Measurements from ENCODE around the gene ZC3H13.

ZC3H13 gene

DNA sequence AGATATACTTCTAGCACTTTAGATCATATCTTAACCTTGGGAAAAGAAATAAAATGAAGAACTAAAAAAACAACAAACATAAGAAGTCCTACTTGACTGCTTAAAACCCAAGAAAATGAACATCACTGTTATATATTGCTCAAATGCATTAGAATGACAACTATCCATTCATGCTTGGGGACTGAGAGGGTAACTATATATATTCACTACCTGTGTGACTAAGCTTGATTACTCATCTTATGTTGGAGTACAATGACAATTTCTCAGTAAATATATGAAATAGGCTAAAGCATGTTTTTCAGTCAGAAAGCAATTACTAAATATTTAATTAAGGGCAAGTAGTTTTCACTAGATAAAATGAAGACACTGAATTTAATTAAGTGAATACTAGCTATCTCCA lies 40.1 kb downstream of the ZC3H13 start:
- peaks cover 41% of the 10 kb centered on the region for H3K36me3 Mint-ChIP-seq (ENCODE audit: low read depth)
- H3K4me1 Mint-ChIP-seq, result no peaks in the 10 kb centered on the region
- H3K27ac Mint-ChIP-seq, result no peak overlapping the region
- H3K4me3 Mint-ChIP-seq, result no peak overlapping the region
- no peaks in the 10 kb centered on the region for H3K27me3 Mint-ChIP-seq (ENCODE audit: low read depth)
- no peaks in the 10 kb centered on the region for H3K9me3 Mint-ChIP-seq
- TF ChIP-seq, protein P1, sequence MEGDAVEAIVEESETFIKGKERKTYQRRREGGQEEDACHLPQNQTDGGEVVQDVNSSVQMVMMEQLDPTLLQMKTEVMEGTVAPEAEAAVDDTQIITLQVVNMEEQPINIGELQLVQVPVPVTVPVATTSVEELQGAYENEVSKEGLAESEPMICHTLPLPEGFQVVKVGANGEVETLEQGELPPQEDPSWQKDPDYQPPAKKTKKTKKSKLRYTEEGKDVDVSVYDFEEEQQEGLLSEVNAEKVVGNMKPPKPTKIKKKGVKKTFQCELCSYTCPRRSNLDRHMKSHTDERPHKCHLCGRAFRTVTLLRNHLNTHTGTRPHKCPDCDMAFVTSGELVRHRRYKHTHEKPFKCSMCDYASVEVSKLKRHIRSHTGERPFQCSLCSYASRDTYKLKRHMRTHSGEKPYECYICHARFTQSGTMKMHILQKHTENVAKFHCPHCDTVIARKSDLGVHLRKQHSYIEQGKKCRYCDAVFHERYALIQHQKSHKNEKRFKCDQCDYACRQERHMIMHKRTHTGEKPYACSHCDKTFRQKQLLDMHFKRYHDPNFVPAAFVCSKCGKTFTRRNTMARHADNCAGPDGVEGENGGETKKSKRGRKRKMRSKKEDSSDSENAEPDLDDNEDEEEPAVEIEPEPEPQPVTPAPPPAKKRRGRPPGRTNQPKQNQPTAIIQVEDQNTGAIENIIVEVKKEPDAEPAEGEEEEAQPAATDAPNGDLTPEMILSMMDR (IDR thresholded peaks at IDR 0.05; ENCODE audit: unreplicated experiment in 3 of 3), result no peak

DNA sequence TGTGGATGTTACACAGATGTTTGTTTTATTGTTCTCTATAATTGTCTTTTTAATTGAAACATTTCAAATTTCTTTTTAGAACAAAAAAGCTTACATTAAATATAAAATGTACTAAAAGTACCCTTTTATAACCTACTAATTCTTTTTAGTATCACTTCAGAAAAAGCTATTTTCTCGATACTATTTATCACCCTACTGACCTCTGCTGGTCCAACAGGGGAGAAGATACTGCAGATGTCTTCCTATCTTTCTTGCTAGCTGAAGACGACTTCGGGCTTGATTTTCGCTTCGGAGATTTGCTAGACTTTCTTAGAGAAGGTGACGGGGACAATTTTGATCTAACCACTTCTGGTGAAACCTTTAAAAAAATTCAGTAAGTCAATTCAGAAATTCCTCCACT lies 42.4 kb downstream of the ZC3H13 start:
- no peaks in the 10 kb centered on the region for H3K9me3 Mint-ChIP-seq

DNA sequence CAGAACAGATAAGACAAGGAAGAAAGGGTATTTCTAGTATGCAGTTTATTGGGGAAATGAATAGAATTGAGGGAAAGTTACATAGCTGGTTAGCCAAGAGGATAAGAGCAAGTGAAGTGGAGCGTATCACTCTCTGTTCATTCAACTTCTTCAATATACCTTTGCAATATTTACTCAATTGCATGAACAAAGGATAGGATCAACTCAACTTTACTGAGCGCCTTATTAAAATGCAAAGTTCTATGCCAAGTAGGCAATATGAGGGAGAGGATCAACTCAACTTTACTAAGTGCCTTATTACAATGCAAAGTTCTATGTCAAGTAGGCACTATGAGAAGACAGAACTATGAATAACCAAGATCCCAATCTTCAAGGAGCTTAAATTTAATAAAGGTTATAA lies 43.9 kb downstream of the ZC3H13 start:
- H3K4me1 Mint-ChIP-seq, result no peaks in the 10 kb centered on the region
- peaks cover 52% of the 10 kb centered on the region for H3K36me3 Mint-ChIP-seq (ENCODE audit: low read depth)
- H3K9me3 Mint-ChIP-seq, result no peaks in the 10 kb centered on the region
- no peak overlapping the region for H3K4me3 Mint-ChIP-seq
- no peaks in the 10 kb centered on the region for H3K27me3 Mint-ChIP-seq (ENCODE audit: low read depth)
- H3K27ac Mint-ChIP-seq, result no peak overlapping the region
- TF ChIP-seq, protein P1 (IDR thresholded peaks at IDR 0.05; ENCODE audit: unreplicated experiment in 3 of 3), result no peak

More for the DNA sequence above, 42.4 kb downstream of the ZC3H13 start:
- no peak overlapping the region for H3K4me3 Mint-ChIP-seq
- TF ChIP-seq, protein P1 (IDR thresholded peaks at IDR 0.05; ENCODE audit: unreplicated experiment in 3 of 3), result peak; percentile 30 to 45 (median 44)
- H3K27me3 Mint-ChIP-seq (ENCODE audit: low read depth), result no peaks in the 10 kb centered on the region
- H3K4me1 Mint-ChIP-seq, result no peaks in the 10 kb centered on the region
- H3K36me3 Mint-ChIP-seq (ENCODE audit: low read depth), result peaks cover 52% of the 10 kb centered on the region
- H3K27ac Mint-ChIP-seq, result no peak overlapping the region

DNA sequence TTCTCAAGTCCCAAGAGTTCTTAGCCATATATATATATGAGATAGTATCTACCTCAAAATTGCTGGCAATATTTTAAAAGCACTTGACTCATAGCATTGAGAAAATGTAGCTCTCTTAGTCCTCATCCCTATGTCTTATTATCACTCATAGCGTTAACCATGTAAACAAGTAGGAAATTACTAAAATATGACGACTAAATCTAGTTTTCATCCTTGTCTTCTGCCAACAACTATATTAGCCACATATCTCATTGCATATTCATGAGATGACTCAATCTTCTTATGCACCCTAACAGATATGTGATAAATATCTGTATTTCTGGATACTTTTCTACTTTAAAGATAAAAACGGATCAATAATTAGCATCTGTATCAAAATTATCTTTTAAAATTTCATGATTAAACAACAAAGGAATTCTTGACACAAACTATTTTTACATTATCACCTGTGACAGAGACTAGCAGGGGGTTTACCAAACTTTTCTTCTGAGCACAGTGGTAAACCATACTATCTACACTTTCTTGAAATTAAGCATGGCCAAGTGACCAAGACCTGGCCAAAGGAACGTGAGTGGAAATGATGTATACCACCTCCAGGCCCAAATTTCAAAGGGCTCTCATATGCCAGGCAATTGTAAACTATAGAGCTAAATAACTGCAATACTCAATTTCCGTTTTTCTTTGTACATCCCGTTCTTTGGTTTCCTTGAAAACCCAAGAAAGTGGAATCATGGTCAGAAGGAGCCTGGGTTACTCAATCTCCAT lies 45.7 kb downstream of the ZC3H13 start:
- TF ChIP-seq, protein P1 (IDR thresholded peaks at IDR 0.05; ENCODE audit: unreplicated experiment in 3 of 3), result no peak
- Mint-ChIP-seq H3K9me3 (no peaks in the 10 kb centered on the region), H3K4me1 (no peaks in the 10 kb centered on the region), H3K27ac (no peak overlapping the region), H3K4me3 (no peak overlapping the region), H3K27me3 (ENCODE audit: low read depth) (no peaks in the 10 kb centered on the region), H3K36me3 (ENCODE audit: low read depth) (peaks cover 66% of the 10 kb centered on the region)

DNA sequence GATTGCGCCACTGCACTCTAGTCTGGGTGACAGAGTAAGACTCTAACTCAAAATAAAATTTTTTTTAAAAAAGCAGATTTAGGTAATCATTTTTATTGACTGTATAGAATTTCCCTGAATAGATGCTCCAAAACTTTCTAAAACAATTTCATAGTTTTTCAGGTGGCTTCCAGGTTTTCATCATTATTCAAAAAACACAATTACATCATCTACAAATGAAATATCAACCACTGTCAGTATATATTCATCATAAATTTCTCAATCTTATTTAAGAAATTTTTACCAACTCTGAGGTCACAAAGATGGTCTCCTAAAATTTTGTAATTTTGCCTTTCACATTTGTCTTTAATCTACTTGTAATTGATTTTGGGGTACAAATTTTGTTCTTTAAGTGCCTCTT lies 48.1 kb downstream of the ZC3H13 start:
- Mint-ChIP-seq H3K27ac (no peak overlapping the region), H3K4me3 (no peak overlapping the region), H3K27me3 (ENCODE audit: low read depth) (no peaks in the 10 kb centered on the region), H3K4me1 (no peaks in the 10 kb centered on the region), H3K36me3 (ENCODE audit: low read depth) (peaks cover 86% of the 10 kb centered on the region), H3K9me3 (no peaks in the 10 kb centered on the region)
- TF ChIP-seq, protein P1 (IDR thresholded peaks at IDR 0.05; ENCODE audit: unreplicated experiment in 3 of 3), result no peak

DNA sequence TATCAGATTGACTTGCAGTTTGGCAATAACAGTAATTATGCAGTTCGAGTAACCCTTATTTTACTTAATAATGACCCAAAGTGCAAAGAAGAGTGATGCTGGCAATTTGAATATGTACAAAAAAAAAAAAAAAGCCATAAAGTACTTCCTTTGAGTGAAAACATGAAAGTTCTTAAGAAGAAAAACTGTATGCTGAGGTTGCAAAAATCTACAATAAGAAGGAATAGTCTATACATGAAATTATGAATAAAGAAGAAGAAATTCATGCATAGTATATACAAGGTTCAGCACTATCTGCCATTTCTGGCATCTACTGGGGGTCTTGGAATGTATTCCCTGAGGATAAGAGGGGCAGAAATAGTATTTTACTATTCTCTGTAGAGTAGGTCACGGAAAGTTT lies 55.9 kb downstream of the ZC3H13 start:
- Mint-ChIP-seq H3K36me3 (ENCODE audit: low read depth) (peaks cover 63% of the 10 kb centered on the region), H3K4me3 (no peak overlapping the region), H3K9me3 (no peaks in the 10 kb centered on the region), H3K27ac (peak overlapping the region in 1 of 3 experiments; percentile 46), H3K27me3 (ENCODE audit: low read depth) (no peaks in the 10 kb centered on the region), H3K4me1 (no peaks in the 10 kb centered on the region)
- TF ChIP-seq, protein P1 (IDR thresholded peaks at IDR 0.05; ENCODE audit: unreplicated experiment in 3 of 3), result no peak
